Panc1 (cell line): ENCODE measurements around the gene RARA. TPM values are rescaled to one million over a fixed set of nuclear protein-coding genes. Genes with fewer than 3 reads are reported as not detected.

Source experiments
- ATAC-seq: fragments of 200-7000 bp; cut with Tn5 transposase; 2 replicates; pipeline ENCODE4 v1.9.1; 2020; ENCODE audit warnings: mild to moderate bottlenecking, moderate library complexity
- BruUV-seq: library from RNA; stranded (reverse); fragments of 400-500 nt; replicated peaks from 2 replicates; lab custom pipeline; 2021; lab: Mats Ljungman, UMichigan
- CTCF ChIA-PET: fragments of 300-600 bp; sonication (Branson Sonifier 250); formaldehyde crosslinking; loops from one replicate; lab custom pipeline; 2022; ENCODE audit warnings: antibody characterized with exemption; lab: Charles Lee
- POLR2A ChIA-PET: fragments of 300-600 bp; sonication (Branson Sonifier 250); formaldehyde crosslinking; loops from one replicate; lab custom pipeline; 2022; ENCODE audit warnings: antibody characterized with exemption; lab: Charles Lee
- DNase-seq: peaks from one replicate; pipeline ENCODE4 v3.0.0-alpha.2; 2010; ENCODE audit warnings: low read depth, low spot score
- H3K27ac ChIP-seq: 2 replicates; pipeline ENCODE4 v1.5.1; 2011; ENCODE audit warnings: mild to moderate bottlenecking, low read length, inconsistent platforms
- H3K27me3 ChIP-seq: fragments of 200-500 bp; sonication (Bioruptor generic); 2 replicates; pipeline ENCODE4 v1.6.0; 2014; ENCODE audit warnings: low read length, inconsistent platforms; ENCODE audit not compliant: control insufficient read depth, insufficient read depth
- H3K36me3 ChIP-seq: fragments of 200-500 bp; sonication (Bioruptor generic); 2 replicates; pipeline ENCODE4 v1.5.1; 2014; ENCODE audit warnings: inconsistent platforms, mild to moderate bottlenecking, low read length, moderate library complexity; ENCODE audit not compliant: control insufficient read depth, insufficient read depth
- H3K4me1 ChIP-seq: 2 replicates; pipeline ENCODE4 v1.5.1; 2011; ENCODE audit warnings: inconsistent platforms, mild to moderate bottlenecking, low read length, moderate library complexity; ENCODE audit not compliant: control insufficient read depth, insufficient read depth
- H3K4me3 ChIP-seq, 2 experiments: 2 replicates each; pipeline ENCODE4 v1.5.1; 2011 to 2012; ENCODE audit warnings: low read depth in 2 of 2, low read length in 2 of 2, mild to moderate bottlenecking in 2 of 2, inconsistent platforms in 1 of 2, moderate library complexity in 1 of 2
- H3K9me3 ChIP-seq: fragments of 200-500 bp; sonication (Bioruptor generic); 2 replicates; pipeline ENCODE4 v1.5.1; 2014; ENCODE audit warnings: low read depth, mild to moderate bottlenecking, inconsistent platforms, low read length, moderate library complexity; ENCODE audit not compliant: control insufficient read depth, insufficient read depth
- POLR2AphosphoS5 ChIP-seq: IDR thresholded peaks from 2 replicates; pipeline ENCODE4 v1.6.1; 2012; ENCODE audit warnings: mild to moderate bottlenecking, low read depth, low read length, moderate library complexity
- SIN3A ChIP-seq: IDR thresholded peaks from 2 replicates; pipeline ENCODE4 v1.6.1; 2012; ENCODE audit warnings: low read depth, mild to moderate bottlenecking, low read length, moderate library complexity, borderline replicate concordance; ENCODE audit not compliant: insufficient read depth
- TCF7L2 ChIP-seq: IDR thresholded peaks from 2 replicates; pipeline ENCODE4 v1.6.1; 2011; ENCODE audit warnings: mild to moderate bottlenecking, low read depth, low read length, inconsistent platforms
- in situ Hi-C: cut with HindIII; loops from 2 replicates; pipeline ENCODE4 v1.10.0; 2016; ENCODE audit warnings: low sequenced_read_pairs, low pct_unique_long_range_greater_than_20kb
- intact Hi-C: fragments of 100-400 bp; cut with micrococcal nuclease; formaldehyde crosslinking; loops from one replicate; pipeline ENCODE4 v1.10.0; 2022; ENCODE audit not compliant: unreplicated experiment
- total RNA-seq: library from RNA; stranded (reverse); gene quantifications from one replicate; pipeline ENCODE4 v1.2.1, GENCODE V29; 2021; ENCODE audit not compliant: unreplicated experiment
- TF ChIP-seq, protein P1 (sequence below): fragments of 450-650 bp; IDR thresholded peaks from 2 replicates; pipeline ENCODE4 v1.5.1; 2017; ENCODE audit warnings: mild to moderate bottlenecking
- TF ChIP-seq, protein P2 (sequence below), 2 experiments: IDR thresholded peaks; 2 replicates each; pipeline ENCODE4 v1.6.1; 2011 to 2012; ENCODE audit warnings: low read depth in 2 of 2, control low read depth in 1 of 2, low read length in 1 of 2, mild to moderate bottlenecking in 1 of 2, moderate library complexity in 1 of 2; ENCODE audit not compliant: insufficient read depth in 1 of 2

The RARA gene
- total RNA-seq, 1 experiment from 2014 or later = 55.6 TPM

DNA sequence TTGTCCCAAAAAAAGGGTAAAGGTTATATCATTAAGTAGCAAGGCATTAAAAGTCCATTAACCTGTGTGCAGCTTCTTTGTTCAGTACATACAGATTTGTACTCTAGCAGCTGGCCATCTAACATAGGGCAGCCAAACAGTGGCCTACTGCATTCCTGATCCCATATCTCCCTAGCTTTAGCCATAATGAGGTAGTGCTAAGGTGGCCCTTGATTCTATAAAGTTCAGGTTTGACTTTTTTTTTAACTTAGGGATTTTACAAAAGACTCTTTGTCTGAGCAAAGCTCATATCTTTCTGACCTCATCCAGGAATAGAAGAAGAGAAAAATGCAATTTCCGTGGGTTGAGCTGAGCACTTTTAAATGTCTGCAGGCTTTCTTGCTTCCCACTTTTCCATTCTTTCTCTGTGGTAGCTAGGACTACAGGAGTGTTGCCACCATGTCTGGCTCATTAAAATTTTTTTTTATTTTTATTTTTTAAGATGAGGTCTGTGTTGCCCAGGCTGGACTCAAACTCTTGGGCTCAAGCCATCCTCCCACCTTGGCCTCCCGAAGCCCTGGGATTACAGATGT, 40.8 kb upstream of the RARA start:
- POLR2A ChIA-PET = no interaction called here
- TF ChIP-seq TCF7L2 (no peak), POLR2AphosphoS5 (no peak), SIN3A (no peak)
- TF ChIP-seq, protein P1, sequence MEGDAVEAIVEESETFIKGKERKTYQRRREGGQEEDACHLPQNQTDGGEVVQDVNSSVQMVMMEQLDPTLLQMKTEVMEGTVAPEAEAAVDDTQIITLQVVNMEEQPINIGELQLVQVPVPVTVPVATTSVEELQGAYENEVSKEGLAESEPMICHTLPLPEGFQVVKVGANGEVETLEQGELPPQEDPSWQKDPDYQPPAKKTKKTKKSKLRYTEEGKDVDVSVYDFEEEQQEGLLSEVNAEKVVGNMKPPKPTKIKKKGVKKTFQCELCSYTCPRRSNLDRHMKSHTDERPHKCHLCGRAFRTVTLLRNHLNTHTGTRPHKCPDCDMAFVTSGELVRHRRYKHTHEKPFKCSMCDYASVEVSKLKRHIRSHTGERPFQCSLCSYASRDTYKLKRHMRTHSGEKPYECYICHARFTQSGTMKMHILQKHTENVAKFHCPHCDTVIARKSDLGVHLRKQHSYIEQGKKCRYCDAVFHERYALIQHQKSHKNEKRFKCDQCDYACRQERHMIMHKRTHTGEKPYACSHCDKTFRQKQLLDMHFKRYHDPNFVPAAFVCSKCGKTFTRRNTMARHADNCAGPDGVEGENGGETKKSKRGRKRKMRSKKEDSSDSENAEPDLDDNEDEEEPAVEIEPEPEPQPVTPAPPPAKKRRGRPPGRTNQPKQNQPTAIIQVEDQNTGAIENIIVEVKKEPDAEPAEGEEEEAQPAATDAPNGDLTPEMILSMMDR = no peak
- TF ChIP-seq, protein P2, sequence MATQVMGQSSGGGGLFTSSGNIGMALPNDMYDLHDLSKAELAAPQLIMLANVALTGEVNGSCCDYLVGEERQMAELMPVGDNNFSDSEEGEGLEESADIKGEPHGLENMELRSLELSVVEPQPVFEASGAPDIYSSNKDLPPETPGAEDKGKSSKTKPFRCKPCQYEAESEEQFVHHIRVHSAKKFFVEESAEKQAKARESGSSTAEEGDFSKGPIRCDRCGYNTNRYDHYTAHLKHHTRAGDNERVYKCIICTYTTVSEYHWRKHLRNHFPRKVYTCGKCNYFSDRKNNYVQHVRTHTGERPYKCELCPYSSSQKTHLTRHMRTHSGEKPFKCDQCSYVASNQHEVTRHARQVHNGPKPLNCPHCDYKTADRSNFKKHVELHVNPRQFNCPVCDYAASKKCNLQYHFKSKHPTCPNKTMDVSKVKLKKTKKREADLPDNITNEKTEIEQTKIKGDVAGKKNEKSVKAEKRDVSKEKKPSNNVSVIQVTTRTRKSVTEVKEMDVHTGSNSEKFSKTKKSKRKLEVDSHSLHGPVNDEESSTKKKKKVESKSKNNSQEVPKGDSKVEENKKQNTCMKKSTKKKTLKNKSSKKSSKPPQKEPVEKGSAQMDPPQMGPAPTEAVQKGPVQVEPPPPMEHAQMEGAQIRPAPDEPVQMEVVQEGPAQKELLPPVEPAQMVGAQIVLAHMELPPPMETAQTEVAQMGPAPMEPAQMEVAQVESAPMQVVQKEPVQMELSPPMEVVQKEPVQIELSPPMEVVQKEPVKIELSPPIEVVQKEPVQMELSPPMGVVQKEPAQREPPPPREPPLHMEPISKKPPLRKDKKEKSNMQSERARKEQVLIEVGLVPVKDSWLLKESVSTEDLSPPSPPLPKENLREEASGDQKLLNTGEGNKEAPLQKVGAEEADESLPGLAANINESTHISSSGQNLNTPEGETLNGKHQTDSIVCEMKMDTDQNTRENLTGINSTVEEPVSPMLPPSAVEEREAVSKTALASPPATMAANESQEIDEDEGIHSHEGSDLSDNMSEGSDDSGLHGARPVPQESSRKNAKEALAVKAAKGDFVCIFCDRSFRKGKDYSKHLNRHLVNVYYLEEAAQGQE (IDR thresholded peaks at IDR 0.05; ENCODE audit: insufficient read depth in 1 of 2, low read depth in 2 of 2, low read length in 1 of 2) = no peak
- Histone ChIP-seq H3K9me3 (no peaks in the 10 kb centered on the region), H3K27ac (no peak overlapping the region), H3K27me3 (no peaks in the 10 kb centered on the region), H3K4me1 (no peaks in the 10 kb centered on the region), H3K4me3 (no peak overlapping the region), H3K36me3 (no peaks in the 10 kb centered on the region)
- no peak for DNase-seq
- in situ Hi-C loops = no loop called here
- intact Hi-C loops = no loop called here
- CTCF ChIA-PET = no interaction called here
- ATAC-seq = no peak
- no TSS peak for BruUV-seq

- TF ChIP-seq POLR2AphosphoS5 (no peak), TCF7L2 (no peak), SIN3A (no peak)
- TF ChIP-seq, protein P2 (IDR thresholded peaks at IDR 0.05; ENCODE audit: insufficient read depth in 1 of 2, low read depth in 2 of 2, low read length in 1 of 2) = no peak
- TF ChIP-seq, protein P1 = no peak
- H3K27me3 ChIP-seq = no peaks in the 10 kb centered on the region
- intact Hi-C loops (no loop called here), in situ Hi-C loops (no loop called here)
- no peak overlapping the region for H3K4me3 ChIP-seq
- DNase-seq = no peak
- no peaks in the 10 kb centered on the region for H3K4me1 ChIP-seq
- H3K9me3 ChIP-seq = no peaks in the 10 kb centered on the region
- no peak overlapping the region for H3K27ac ChIP-seq
- ChIA-PET CTCF (no interaction called here), POLR2A (no interaction called here)
- no peaks in the 10 kb centered on the region; the same call in 1 of the 2 replicates for H3K36me3 ChIP-seq
- no TSS peak for BruUV-seq
- no peak for ATAC-seq
Observed at GRCh38 chr17:40278414-40278813, 30.6 kb upstream of the RARA start.
